SU-DHL-6 (cell line): ENCODE results near the gene ANKRD22.

Source experiments
- EZH2phosphoT487 ChIP-seq: fragments of 200-600 bp; sonication (generic), shearing (Covaris generic); conservative IDR thresholded peaks from 2 replicates; pipeline ENCODE4 v1.6.1; 2018; ENCODE audit warnings: mild to moderate bottlenecking, antibody characterized with exemption, low read length, moderate library complexity, mixed read lengths
- TF ChIP-seq, protein P1 (sequence below): fragments of 200-600 bp; sonication (generic); IDR thresholded peaks from one replicate; pipeline ENCODE4 v1.5.1; 2017; ENCODE audit warnings: antibody characterized with exemption, mild to moderate bottlenecking, low read length, moderate library complexity; ENCODE audit not compliant: insufficient read depth, poor library complexity, severe bottlenecking

DNA sequence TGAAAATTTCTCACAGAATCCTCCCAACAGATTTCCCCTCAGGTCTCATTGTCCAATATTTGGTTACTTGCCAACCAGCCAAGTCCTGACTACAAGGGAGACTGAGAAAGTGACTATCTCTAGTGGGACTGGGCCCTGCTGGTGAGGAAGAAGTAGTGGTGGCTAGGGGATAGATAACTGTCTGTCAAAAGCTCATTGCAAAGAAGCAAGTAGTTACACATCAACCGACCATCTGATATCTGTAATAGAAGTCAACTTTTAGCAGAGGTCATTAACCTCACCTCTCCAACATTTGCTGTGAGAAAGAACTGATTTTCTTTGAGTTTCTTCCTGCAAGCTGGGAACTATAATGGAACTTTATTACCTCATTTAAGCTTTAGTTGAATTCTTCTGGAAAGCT lies 43.6 kb upstream of the ANKRD22 start:
- TF ChIP-seq, protein P1, sequence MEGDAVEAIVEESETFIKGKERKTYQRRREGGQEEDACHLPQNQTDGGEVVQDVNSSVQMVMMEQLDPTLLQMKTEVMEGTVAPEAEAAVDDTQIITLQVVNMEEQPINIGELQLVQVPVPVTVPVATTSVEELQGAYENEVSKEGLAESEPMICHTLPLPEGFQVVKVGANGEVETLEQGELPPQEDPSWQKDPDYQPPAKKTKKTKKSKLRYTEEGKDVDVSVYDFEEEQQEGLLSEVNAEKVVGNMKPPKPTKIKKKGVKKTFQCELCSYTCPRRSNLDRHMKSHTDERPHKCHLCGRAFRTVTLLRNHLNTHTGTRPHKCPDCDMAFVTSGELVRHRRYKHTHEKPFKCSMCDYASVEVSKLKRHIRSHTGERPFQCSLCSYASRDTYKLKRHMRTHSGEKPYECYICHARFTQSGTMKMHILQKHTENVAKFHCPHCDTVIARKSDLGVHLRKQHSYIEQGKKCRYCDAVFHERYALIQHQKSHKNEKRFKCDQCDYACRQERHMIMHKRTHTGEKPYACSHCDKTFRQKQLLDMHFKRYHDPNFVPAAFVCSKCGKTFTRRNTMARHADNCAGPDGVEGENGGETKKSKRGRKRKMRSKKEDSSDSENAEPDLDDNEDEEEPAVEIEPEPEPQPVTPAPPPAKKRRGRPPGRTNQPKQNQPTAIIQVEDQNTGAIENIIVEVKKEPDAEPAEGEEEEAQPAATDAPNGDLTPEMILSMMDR: no peak
- TF ChIP-seq EZH2phosphoT487: no peak
